Left ventricle myocardium inferior (tissue), 1 donor: ENCODE data around the gene COX7A2. TPM values are rescaled to one million over a fixed set of nuclear protein-coding genes. Genes with fewer than 3 reads are reported as not detected.

Source experiments
- DNase-seq: peaks from one replicate; pipeline ENCODE4 v3.0.0-alpha.2; 2020
- H3K27ac ChIP-seq: fragments of 200-600 bp; replicated peaks from 2 replicates; pipeline ENCODE4 v1.8.0; 2021
- H3K27me3 ChIP-seq: fragments of 200-600 bp; 2 replicates; pipeline ENCODE4 v1.8.0; 2021; ENCODE audit warnings: low read depth
- H3K36me3 ChIP-seq: fragments of 200-600 bp; 2 replicates; pipeline ENCODE4 v1.8.0; 2021
- H3K4me1 ChIP-seq: fragments of 200-600 bp; 2 replicates; pipeline ENCODE4 v1.8.0; 2021
- H3K4me3 ChIP-seq: fragments of 200-600 bp; 2 replicates; pipeline ENCODE4 v1.8.0; 2021; ENCODE audit warnings: mild to moderate bottlenecking, moderate library complexity
- H3K9me3 ChIP-seq: fragments of 200-600 bp; replicated peaks from 2 replicates; pipeline ENCODE4 v1.8.0; 2021
- CTCF ChIP-seq: fragments of 200-600 bp; IDR thresholded peaks from 2 replicates; pipeline ENCODE4 v1.8.0; 2021; ENCODE audit warnings: antibody characterized with exemption, mild to moderate bottlenecking, borderline replicate concordance
- intact Hi-C: fragments of 100-400 bp; cut with micrococcal nuclease; formaldehyde crosslinking; loops from one replicate; pipeline ENCODE4 v1.11.0; 2022
- total RNA-seq: library from RNA; stranded (reverse); fragmentation: NEBNext Ultra II Directional; extraction: Animal tissue kit (Norgen Biotek cat#: 25700); gene quantifications from one replicate; pipeline ENCODE4 v1.2.1, GENCODE V29; 2021
- donor health status: DM: no; HTN: yes; CAD: no; lungs with severe emphysema.

COX7A2 gene
- total RNA-seq, 1 donor from 2014 or later, result 1,008 TPM

GRCh38 chr6:75220357-75220756 is 23.2 kb downstream of the COX7A2 start:
- intact Hi-C loops, result no loop called here
- no peak overlapping the region for H3K4me3 ChIP-seq
- no peaks in the 10 kb centered on the region for H3K27me3 ChIP-seq

GRCh38 chr6:75219263-75219662 is 24.3 kb downstream of the COX7A2 start:
- intact Hi-C loops, result loop anchor here (10.0 kb wide), 1 partner anchor 1364 kb away; no protein-coding TSS in a partner anchor
- DNase-seq, result no peak

More at GRCh38 chr6:75220357-75220756, 23.2 kb downstream of the COX7A2 start:
- no peaks in the 10 kb centered on the region for H3K36me3 ChIP-seq
- no peak overlapping the region for H3K27ac ChIP-seq
- no peak for TF ChIP-seq CTCF
- DNase-seq, result no peak
- no peaks in the 10 kb centered on the region for H3K9me3 ChIP-seq
- H3K4me1 ChIP-seq, result peaks cover 24% of the 10 kb centered on the region

GRCh38 chr6:75217193-75217592 is 26.4 kb downstream of the COX7A2 start:
- Histone ChIP-seq H3K36me3 (no peaks in the 10 kb centered on the region), H3K9me3 (no peaks in the 10 kb centered on the region), H3K4me1 (peaks cover 42% of the 10 kb centered on the region), H3K27me3 (no peaks in the 10 kb centered on the region), H3K4me3 (no peak overlapping the region), H3K27ac (peak overlapping the region; percentile 59)
- TF ChIP-seq CTCF, result no peak
- intact Hi-C loops, result loop anchor here (10.0 kb wide), 1 partner anchor 1362 kb away; no protein-coding TSS in a partner anchor
- no peak for DNase-seq

More at GRCh38 chr6:75219263-75219662, 24.3 kb downstream of the COX7A2 start:
- Histone ChIP-seq H3K36me3 (no peaks in the 10 kb centered on the region), H3K4me1 (peaks cover 24% of the 10 kb centered on the region), H3K27me3 (no peaks in the 10 kb centered on the region), H3K9me3 (no peaks in the 10 kb centered on the region), H3K4me3 (no peak overlapping the region), H3K27ac (no peak overlapping the region)
- TF ChIP-seq CTCF, result no peak

GRCh38 chr6:75215291-75215690 is 28.3 kb downstream of the COX7A2 start:
- H3K9me3 ChIP-seq, result no peaks in the 10 kb centered on the region
- no peak overlapping the region for H3K4me3 ChIP-seq
- DNase-seq, result no peak
- H3K36me3 ChIP-seq, result no peaks in the 10 kb centered on the region
- no peak for TF ChIP-seq CTCF
- H3K27ac ChIP-seq, result no peak overlapping the region
- intact Hi-C loops, result loop anchor here (10.0 kb wide), 1 partner anchor 1360 kb away; no protein-coding TSS in a partner anchor
- H3K4me1 ChIP-seq, result peaks cover 51% of the 10 kb centered on the region
- H3K27me3 ChIP-seq, result no peaks in the 10 kb centered on the region

GRCh38 chr6:75213732-75214131 is 29.9 kb downstream of the COX7A2 start:
- Histone ChIP-seq H3K4me1 (peaks cover 55% of the 10 kb centered on the region), H3K27ac (no peak overlapping the region), H3K36me3 (no peaks in the 10 kb centered on the region), H3K27me3 (peaks cover 2% of the 10 kb centered on the region), H3K9me3 (no peaks in the 10 kb centered on the region), H3K4me3 (no peak overlapping the region)
- TF ChIP-seq CTCF, result no peak
- intact Hi-C loops, result loop anchor here (5.0 to 10.0 kb wide), 2 partner anchors 1359 to 1476 kb away; no protein-coding TSS in a partner anchor
- DNase-seq, result no peak
